Neuronal stem cell (in vitro differentiated cells): ENCODE results near the gene FOXO3.

Source experiments
- DNase-seq: peaks from one replicate; pipeline ENCODE4 v3.0.0-alpha.2; 2013; ENCODE audit warnings: low spot score
- H2AFZ ChIP-seq: one replicate; pipeline ENCODE4 v1.6.1; 2013; ENCODE audit warnings: mild to moderate bottlenecking, low read length, inconsistent platforms
- H2AK5ac ChIP-seq: 2 replicates; pipeline ENCODE4 v1.6.1; 2013; ENCODE audit warnings: low read depth, mild to moderate bottlenecking, inconsistent platforms, low read length, moderate library complexity, mixed read lengths
- H2BK120ac ChIP-seq: 2 replicates; pipeline ENCODE4 v1.6.1; 2013; ENCODE audit warnings: low read depth, mild to moderate bottlenecking, inconsistent platforms, low read length, moderate library complexity, mixed read lengths
- H2BK12ac ChIP-seq: one replicate; pipeline ENCODE4 v1.6.1; 2013; ENCODE audit warnings: low read length, inconsistent platforms
- H2BK15ac ChIP-seq: 2 replicates; pipeline ENCODE4 v1.6.1; 2013; ENCODE audit warnings: mild to moderate bottlenecking, low read length, inconsistent platforms, mixed read lengths
- H2BK5ac ChIP-seq: one replicate; pipeline ENCODE4 v1.6.1; 2013; ENCODE audit warnings: inconsistent platforms, mild to moderate bottlenecking, low read length, moderate library complexity
- H3K14ac ChIP-seq: one replicate; pipeline ENCODE4 v1.6.1; 2013; ENCODE audit warnings: low read length, inconsistent platforms
- H3K18ac ChIP-seq: 2 replicates; pipeline ENCODE4 v1.6.1; 2013; ENCODE audit warnings: low read length, inconsistent platforms
- H3K23ac ChIP-seq: 2 replicates; pipeline ENCODE4 v1.6.1; 2013; ENCODE audit warnings: low read depth, mild to moderate bottlenecking, mixed read lengths, low read length, inconsistent platforms; ENCODE audit not compliant: poor library complexity
- H3K27ac ChIP-seq: replicated peaks from 3 replicates; pipeline ENCODE4 v1.5.1; 2013; ENCODE audit warnings: low read length, inconsistent platforms
- H3K27me3 ChIP-seq, 3 experiments: 2 replicates each; pipeline ENCODE4 v1.6.1; 2013; ENCODE audit warnings: low read length in 3 of 3, mild to moderate bottlenecking in 2 of 3, inconsistent platforms in 1 of 3, low read depth in 1 of 3, mixed read lengths in 1 of 3, moderate library complexity in 1 of 3; ENCODE audit not compliant: control insufficient read depth in 3 of 3, insufficient read depth in 3 of 3
- H3K36me3 ChIP-seq, 2 donors: replicated peaks in 1 of 2; 2 replicates each; pipeline ENCODE4 v1.6.1; 2013; ENCODE audit warnings: low read length in 2 of 2; ENCODE audit not compliant: control insufficient read depth in 2 of 2, insufficient read depth in 2 of 2
- H3K4ac ChIP-seq: 2 replicates; pipeline ENCODE4 v1.6.1; 2013; ENCODE audit warnings: inconsistent platforms, mild to moderate bottlenecking, low read length, moderate library complexity
- H3K4me1 ChIP-seq, 2 donors: 1 replicate in 1 of 2; 2 replicates in 1 of 2; pipeline ENCODE4 v1.6.1; 2013; ENCODE audit warnings: low read length in 2 of 2, low read depth in 1 of 2; ENCODE audit not compliant: control insufficient read depth in 2 of 2, insufficient read depth in 1 of 2
- H3K4me2 ChIP-seq: one replicate; pipeline ENCODE4 v1.6.1; 2013; ENCODE audit warnings: mild to moderate bottlenecking, low read length, inconsistent platforms; ENCODE audit not compliant: insufficient read depth, poor library complexity, severe bottlenecking
- H3K4me3 ChIP-seq, 2 donors: 2 replicates each; pipeline ENCODE4 v1.5.1; 2013; ENCODE audit warnings: low read length in 2 of 2, mild to moderate bottlenecking in 2 of 2, inconsistent platforms in 1 of 2, moderate library complexity in 1 of 2
- H3K79me1 ChIP-seq: one replicate; pipeline ENCODE4 v1.6.1; 2013; ENCODE audit warnings: low read depth, mild to moderate bottlenecking, inconsistent platforms, low read length, moderate library complexity
- H3K9ac ChIP-seq: one replicate; pipeline ENCODE4 v1.6.1; 2013; ENCODE audit warnings: mild to moderate bottlenecking, low read depth, low read length, inconsistent platforms; ENCODE audit not compliant: poor library complexity
- H3K9me3 ChIP-seq, 2 donors: replicated peaks in 1 of 2; 2 replicates each; pipeline versions ENCODE3 to v1.6.1; 2013; ENCODE audit warnings: low read length in 2 of 2, mild to moderate bottlenecking in 2 of 2, inconsistent platforms in 1 of 2, low read depth in 1 of 2, mixed read lengths in 1 of 2, moderate library complexity in 1 of 2; ENCODE audit not compliant: control insufficient read depth in 2 of 2, insufficient read depth in 1 of 2
- H4K8ac ChIP-seq: one replicate; pipeline ENCODE4 v1.6.1; 2013; ENCODE audit warnings: low read depth, mild to moderate bottlenecking, inconsistent platforms, low read length, moderate library complexity
- H4K91ac ChIP-seq: one replicate; pipeline ENCODE4 v1.6.1; 2013; ENCODE audit warnings: low read length, low read depth, mild to moderate bottlenecking, inconsistent platforms; ENCODE audit not compliant: poor library complexity
- WGBS, 2 donors: extraction: QIAGEN DNeasy Blood & Tissue Kit; methylation state at CpG; one replicate each; pipeline ENCODE4 v1.1.7; 2013; ENCODE audit warnings: missing lambda C conversion rate in 2 of 2, mixed read lengths in 1 of 2; ENCODE audit not compliant: insufficient read length in 2 of 2, insufficient replicate concordance in 1 of 2; ENCODE audit errors: extremely low coverage in 2 of 2; 5-methylcytosine and 5-hydroxymethylcytosine counted together

Gene FOXO3

DNA sequence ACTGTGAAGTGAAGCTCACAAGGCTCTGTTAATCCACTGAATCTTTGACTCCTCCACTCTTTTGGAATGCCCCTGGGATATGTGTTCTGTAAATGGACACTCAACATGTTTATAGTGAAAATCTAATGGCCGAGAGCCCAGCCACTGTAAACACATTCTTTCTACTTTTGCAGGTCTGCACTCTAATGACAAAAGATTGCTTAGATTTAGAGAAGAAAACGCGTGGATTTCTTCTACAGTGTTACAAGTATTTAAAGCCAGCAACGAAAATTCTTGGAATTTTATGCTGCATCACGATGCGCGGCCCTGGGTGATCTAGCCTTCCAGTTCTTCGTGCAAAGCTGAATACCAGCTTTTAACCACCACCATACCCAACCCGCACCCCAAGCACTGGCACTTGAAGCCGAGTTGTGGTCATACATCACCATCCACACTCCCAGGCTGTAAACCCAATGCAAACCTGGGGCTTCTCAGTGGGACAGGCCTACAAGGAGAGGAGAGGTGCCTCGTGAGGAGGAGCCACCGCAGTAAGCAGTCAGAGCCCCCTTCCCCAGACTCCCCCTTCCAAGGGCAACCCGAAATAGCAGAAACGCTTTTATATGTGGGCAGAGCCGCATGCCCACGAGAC, 3.7 kb upstream of the FOXO3 start:
- peak overlapping the region; percentile 80 for H3K27ac ChIP-seq
- DNase-seq: no peak

DNA sequence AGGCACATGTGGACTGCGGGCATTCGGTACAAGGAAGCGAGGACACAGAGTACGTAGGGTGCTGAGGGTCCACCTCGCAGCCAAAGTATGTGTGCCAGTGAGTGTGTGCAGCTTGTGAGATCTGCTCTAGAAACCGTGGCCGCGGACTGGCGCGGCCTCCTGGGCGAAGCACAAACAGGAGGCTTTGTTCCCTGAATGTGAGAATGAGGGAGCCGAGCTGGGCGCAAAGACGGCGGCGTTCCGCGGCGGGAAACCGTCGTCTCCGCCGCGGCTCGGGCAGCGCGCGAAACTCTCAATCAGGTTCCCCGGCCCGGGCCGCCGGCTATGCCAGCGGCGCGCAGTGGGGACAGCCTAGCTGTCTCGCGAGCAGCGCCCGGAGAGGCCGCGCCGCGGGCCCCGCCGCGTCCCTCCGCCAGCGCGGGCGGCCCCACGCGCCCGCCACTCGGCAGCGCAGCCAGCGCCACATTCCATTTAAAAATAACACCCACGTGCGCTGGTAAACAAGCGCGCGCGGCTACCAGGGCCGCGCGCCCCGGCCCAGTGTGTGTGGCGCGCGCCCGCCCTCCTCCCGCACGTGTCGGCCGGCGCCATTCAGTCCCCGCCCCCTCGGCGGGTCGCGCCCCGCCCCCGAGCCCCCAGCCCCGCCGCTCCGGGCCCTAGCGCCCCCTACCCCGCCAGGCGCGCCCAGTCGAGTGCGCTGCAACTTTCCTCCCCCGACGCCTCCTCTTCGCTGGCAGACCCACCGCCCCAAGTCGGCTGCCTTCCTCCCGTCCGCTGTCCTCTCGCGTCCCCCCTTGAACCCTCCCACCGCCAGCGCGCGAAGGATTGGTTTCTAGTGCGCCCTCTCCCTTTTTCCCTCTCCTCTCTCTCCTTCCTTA, 3.0 kb upstream of the FOXO3 start:
- peak overlapping the region; percentile 98 for H3K18ac ChIP-seq
- peak overlapping the region; percentile 90 for H2AFZ ChIP-seq
- H3K79me1 ChIP-seq: peaks cover 9% of the 10 kb centered on the region
- peak overlapping the region; percentile 67 for H2BK15ac ChIP-seq
- H3K36me3 ChIP-seq: peaks cover 0 to 8% of the 10 kb centered on the region in 2 donors
- peak; percentile 64 for DNase-seq
- H3K4me3 ChIP-seq: peak overlapping the region; percentile 71 to 91
- H4K91ac ChIP-seq: peak overlapping the region; percentile 56
- H3K27ac ChIP-seq: peak overlapping the region; percentile 99
- no CpG with 5 or more reads among the region's 105 CpGs for WGBS, 2 donors
- H3K4ac ChIP-seq: no peak overlapping the region
- H2AK5ac ChIP-seq: no peak overlapping the region
- peak overlapping the region; percentile 49 for H3K14ac ChIP-seq
- H2BK12ac ChIP-seq: no peak overlapping the region
- H3K4me2 ChIP-seq: peak overlapping the region; percentile 83
- no peak overlapping the region for H2BK120ac ChIP-seq
- peak overlapping the region; percentile 95 for H3K9ac ChIP-seq
- peak overlapping the region; percentile 94 for H2BK5ac ChIP-seq
- H3K23ac ChIP-seq: peak overlapping the region; percentile 65
- peaks cover 0 to 10% of the 10 kb centered on the region in 2 donors for H3K9me3 ChIP-seq
- peaks cover 0 to 17% of the 10 kb centered on the region in 2 donors for H3K4me1 ChIP-seq
- peak overlapping the region; percentile 56 for H4K8ac ChIP-seq
- H3K27me3 ChIP-seq: peaks cover 0 to 9% (median 0%) of the 10 kb centered on the region in 3 experiments

More for the DNA sequence above, 3.7 kb upstream of the FOXO3 start:
- H2BK15ac ChIP-seq: peak overlapping the region; percentile 75
- H4K8ac ChIP-seq: peak overlapping the region; percentile 56
- H2BK12ac ChIP-seq: no peak overlapping the region
- H3K4ac ChIP-seq: no peak overlapping the region
- H2AFZ ChIP-seq: peak overlapping the region; percentile 90
- H3K18ac ChIP-seq: peak overlapping the region; percentile 94
- H4K91ac ChIP-seq: peak overlapping the region; percentile 56
- H3K4me1 ChIP-seq: peaks cover 0 to 13% of the 10 kb centered on the region in 2 donors
- H3K9ac ChIP-seq: peak overlapping the region; percentile 95
- no CpG with 5 or more reads among the region's 16 CpGs for WGBS, 2 donors
- peak overlapping the region; percentile 77 for H3K4me2 ChIP-seq
- peaks cover 3% of the 10 kb centered on the region for H3K79me1 ChIP-seq
- peak overlapping the region; percentile 29 for H2BK5ac ChIP-seq
- no peak overlapping the region for H3K23ac ChIP-seq
- peak overlapping the region; percentile 49 for H3K14ac ChIP-seq
- H3K9me3 ChIP-seq: peaks cover 0 to 5% of the 10 kb centered on the region in 2 donors
- peak overlapping the region; percentile 71 to 84 for H3K4me3 ChIP-seq
- H3K36me3 ChIP-seq: peaks cover 0 to 5% of the 10 kb centered on the region in 2 donors
- H2AK5ac ChIP-seq: no peak overlapping the region
- peaks cover 0 to 5% (median 0%) of the 10 kb centered on the region in 3 experiments for H3K27me3 ChIP-seq
- no peak overlapping the region for H2BK120ac ChIP-seq

DNA sequence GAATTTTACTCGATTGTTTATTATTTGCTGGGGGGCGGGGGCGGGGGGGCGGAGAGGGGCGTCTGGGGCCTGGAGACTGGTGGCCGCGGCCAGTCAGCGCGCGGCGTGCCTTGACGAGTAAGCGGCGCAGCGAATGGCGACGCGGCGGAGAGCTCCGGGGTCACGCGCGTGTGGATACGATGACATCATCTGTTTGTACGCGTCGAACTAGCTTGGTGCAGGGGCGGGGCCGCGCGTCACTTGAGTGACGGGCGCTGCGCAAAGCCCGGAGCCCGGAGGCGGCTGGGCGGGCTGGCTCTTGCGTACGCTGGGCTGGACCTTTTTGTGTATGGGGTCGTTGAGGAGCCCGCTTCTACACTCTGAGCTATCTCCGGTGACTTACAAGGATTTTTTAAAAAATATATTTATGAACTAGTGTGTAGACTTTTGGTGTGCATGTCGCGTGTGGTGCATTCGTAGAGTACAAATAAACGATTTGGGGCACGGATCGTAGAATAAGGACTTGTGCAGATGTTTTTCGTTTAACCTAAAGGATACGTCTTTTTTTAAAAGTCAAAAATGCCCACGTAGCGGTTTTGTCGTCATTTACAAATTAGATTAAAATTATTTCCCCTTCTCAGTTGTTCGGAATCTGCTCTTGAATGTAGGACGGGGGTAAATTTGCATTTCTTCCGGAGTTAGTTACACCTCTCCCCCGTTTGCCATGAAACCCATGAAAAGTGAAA, 2.2 kb upstream of the FOXO3 start:
- Histone ChIP-seq H3K23ac (peak overlapping the region; percentile 55), H2BK15ac (no peak overlapping the region), H3K4ac (peak overlapping the region; percentile 84), H3K14ac (no peak overlapping the region), H3K36me3 (peaks cover 0 to 11% of the 10 kb centered on the region in 2 donors), H3K27ac (peak overlapping the region; percentile 99), H3K4me1 (peaks cover 0 to 17% of the 10 kb centered on the region in 2 donors), H3K18ac (peak overlapping the region; percentile 98), H3K9ac (peak overlapping the region; percentile 97), H3K4me3 (peak overlapping the region; percentile 71 to 91), H2BK12ac (no peak overlapping the region), H2BK5ac (peak overlapping the region; percentile 96), H4K91ac (no peak overlapping the region), H3K27me3 (peaks cover 0 to 9% (median 0%) of the 10 kb centered on the region in 3 experiments), H4K8ac (no peak overlapping the region), H2BK120ac (peak overlapping the region; percentile 67), H2AFZ (peak overlapping the region; percentile 90), H3K9me3 (peaks cover 0 to 10% of the 10 kb centered on the region in 2 donors), H3K4me2 (peak overlapping the region; percentile 83), H2AK5ac (no peak overlapping the region), H3K79me1 (peaks cover 9% of the 10 kb centered on the region)
- WGBS, 2 donors: no CpG with 5 or more reads among the region's 58 CpGs
- DNase-seq: peak; percentile 98
